Measurements from ENCODE around the gene GNPTG.

Gene GNPTG

DNA sequence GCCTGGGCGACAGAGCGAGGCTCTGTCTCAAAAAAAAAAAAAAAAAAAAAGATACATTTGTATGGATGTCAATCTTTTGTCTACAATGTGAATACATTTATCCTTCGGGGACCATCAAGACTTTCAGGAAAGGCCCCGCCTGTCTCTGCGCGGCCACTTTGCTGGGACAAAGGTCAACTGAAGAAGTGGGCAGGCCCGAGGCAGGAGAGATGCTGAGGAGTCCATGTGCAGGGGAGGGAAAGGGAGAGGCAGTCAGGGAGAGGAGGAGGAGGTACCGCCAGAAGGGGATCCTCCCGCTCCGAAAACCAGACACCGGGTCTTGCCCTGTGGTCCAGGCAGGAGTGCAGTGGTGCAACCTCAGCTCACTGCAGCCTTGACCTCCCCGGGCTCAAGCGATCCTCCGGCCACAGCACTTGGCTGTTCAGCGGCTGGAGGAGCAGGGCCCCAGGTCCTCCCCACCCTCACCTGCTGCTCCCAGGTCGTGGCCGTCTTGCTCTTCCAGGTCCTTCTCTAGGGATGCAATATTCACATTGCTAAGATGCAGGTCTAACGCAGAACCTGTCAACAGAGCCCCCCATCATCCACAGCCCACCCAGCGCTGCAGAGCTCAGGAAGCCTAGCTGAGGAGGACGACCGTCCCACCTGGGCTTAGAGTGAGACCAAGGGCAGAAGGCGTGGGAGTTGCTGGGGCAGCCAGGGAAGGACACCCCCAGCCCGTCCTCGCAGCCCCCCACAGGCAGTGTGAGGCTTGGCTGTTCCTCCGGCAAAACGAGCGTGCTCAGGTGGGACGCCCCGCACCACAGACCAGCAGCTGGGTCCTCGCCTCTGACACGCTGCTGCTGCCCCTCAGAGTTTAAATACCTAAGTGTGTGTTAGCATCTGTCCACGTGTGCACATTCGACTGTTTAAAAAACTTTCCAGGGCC lies 19.6 kb downstream of the GNPTG start:
- no peak for DNase-seq (ENCODE audit: low spot score)

DNA sequence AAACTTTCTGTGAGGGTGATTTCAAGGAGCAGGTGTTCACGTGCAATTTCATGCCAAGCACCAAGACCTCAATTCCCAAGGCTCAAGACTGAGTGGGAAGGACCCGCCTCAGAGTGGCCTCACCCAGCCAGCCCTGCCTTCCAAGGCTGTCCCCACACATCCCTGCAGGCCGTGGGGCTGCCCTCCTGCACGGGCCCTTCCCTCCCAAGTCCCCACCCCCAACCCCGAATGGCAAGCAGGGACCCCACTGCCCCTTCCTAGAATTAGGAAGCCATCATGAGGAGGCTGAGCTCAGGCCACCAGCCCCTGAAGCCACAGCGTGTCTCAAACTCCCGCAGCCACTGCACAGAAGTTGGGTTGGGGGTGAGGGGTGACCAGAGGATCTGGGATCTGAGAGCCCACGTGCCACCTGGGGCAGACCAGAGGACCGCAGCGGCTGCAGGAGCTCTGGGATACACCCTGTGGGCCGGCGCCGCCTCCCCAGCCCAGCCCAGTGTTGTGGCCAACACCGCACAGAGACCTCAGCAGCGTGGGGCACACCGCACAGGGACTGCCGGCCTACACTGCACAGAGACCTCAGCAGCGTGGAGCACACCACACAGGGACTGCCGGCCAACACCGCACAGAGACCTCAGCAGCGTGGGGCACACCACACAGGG lies 20.7 kb downstream of the GNPTG start:
- no peak for DNase-seq (ENCODE audit: low spot score)

DNA sequence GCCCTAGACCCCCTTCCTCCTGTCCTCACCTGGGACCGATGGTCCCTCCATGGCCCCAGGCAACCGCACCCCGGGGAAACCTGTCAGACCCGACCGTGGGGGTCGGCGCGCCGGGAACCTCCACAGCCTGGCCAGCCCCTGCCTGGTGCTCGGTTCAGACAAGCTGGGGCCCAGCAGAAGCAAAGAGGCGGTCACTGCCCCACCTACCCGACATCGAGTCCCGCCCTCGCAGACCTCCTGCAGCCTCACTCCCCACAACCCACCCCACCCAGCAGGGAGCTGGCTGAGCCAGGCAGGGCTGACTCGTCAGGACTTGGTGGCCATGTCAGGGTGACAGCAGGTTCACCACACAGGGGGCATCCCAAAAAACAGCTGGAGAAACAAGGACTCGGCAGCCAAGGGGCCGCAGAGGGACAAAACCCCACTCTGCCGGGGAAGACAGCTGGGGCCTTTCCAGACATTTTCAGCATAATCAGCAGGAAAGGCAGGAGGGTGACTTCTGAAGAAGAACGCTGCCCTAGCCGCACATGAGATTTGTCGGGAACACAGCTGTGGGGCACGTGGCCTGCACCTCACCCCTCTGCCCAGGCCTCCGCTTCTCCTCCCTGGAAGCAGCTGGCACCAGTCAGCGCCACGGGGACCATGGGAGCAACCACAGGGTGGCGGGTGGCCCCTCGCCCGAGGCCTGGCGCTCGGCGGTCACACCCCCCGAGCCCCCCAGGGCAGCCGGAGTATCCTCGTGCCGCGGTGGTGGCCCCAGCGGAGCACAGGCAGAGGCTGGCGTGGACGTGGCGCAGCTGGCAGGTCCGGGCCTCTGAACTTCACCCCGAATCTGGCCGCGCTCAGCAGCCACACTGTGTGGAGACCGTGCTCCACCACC lies 22.9 kb downstream of the GNPTG start:
- DNase-seq (ENCODE audit: low spot score) = no peak

DNA sequence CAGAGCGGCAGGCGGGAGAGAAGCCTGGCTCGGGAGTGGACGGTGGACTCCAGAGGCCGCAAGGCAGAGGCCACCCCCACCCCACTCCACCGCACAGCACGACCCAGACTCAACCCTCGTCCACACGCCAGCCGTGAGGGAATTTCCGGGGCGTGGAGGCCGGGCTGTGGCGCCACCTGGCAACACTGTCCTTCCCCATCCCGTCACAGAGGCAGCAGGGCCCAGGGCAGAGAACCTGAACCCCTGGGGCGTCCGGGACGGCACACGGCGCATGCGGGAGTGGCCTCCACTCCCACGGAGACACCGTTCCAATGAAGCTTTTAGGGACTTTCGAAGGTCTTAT lies 23.5 kb downstream of the GNPTG start:
- no peak for DNase-seq (ENCODE audit: low spot score)

DNA sequence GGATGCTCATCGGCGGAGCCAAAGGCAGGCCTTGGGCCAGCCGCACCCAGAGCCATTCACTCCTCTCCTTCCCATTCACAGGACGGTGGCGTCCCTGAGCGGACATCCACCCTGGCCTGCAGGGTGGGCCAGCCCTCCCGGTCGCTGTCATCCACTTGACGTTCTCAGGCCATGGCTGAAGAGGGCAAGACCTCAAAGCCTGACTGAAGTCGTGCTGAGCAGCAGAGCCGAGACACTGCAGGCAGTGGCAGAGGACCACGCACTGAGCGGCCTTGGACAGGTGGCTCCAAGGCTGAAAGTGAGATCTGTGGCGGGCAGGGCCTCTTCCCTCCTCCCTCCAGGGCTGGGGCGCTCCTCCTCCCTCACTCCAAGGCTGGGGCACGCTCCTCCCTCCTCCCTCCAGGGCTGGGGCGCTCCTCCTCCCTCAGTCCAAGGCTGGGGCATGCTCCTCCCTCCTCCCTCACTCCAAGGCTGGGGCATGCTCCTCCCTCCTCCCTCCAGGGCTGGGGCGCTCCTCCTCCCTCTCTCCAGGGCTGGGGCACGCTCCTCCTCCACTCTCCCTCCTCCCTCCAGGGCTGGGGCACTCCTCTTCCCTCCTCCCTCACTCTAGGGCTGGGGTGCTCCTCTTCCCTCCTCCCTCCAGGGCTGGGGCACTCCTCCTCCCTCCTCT lies 24.1 kb downstream of the GNPTG start:
- DNase-seq (ENCODE audit: low spot score) = no peak

DNA sequence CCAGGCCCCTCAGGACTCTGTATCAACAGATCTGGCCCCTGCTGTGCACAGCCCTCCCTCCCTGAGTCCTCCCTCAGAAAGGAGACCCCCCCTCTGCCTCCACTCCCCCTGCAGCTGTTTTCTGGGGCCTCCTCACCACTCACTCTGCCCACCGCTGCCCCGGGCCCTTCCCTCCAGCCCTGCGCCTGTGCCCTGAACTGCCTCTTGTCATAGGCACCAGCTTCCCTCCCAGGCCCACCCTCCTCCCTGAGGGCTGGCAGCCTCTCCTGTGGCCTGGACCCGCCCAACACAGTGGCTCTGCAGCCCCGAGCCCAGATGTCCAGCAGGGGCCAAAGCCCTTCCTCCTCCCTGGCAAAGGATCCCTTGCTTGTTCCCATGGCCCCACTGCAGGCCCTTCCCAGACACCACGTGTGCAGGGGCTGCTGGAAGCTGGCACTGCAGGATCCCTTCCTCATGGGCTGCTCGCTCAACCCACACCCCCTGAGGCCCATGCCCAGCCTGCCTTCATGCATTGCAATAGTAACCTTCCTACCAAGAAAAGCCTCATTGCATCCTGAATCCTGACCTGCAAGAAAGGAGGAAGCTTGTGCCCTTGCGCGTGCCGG lies 25.8 kb downstream of the GNPTG start:
- no peak for DNase-seq (ENCODE audit: low spot score)

DNA sequence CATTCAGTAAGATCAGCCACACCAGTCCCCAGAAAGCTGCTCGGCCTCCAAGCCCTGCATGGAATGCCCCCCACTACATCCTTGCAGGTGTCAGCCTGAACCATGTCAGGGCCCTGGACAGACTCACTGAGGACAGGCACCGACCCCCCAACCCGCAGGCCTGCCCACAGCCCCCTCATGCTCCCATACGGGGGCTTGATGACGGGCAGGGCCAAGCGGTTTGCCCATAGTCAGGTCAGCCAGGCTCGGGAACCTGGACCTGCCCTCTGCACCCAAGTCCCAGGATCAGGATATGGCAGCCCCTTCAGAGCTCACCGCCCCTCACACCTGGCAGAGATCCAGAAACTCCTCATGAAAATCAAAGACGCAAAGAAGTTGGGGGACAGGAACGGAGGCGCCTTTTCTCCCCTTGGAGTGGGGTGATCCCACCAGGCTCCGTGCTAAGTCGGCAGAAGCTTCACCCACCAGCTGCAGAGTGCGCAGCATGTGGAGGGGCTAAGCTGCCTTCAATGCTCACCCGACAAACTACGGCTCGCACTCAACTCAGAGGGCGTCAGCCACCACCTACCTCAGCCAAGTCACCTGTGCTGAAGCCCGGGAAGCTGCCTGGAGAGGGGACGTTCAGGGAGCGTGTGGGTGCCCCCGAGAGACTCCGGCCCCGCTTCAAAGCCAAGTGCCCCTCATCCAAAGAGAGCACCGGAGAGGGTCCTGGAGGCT lies 26.5 kb downstream of the GNPTG start:
- DNase-seq (ENCODE audit: low spot score) = no peak

DNA sequence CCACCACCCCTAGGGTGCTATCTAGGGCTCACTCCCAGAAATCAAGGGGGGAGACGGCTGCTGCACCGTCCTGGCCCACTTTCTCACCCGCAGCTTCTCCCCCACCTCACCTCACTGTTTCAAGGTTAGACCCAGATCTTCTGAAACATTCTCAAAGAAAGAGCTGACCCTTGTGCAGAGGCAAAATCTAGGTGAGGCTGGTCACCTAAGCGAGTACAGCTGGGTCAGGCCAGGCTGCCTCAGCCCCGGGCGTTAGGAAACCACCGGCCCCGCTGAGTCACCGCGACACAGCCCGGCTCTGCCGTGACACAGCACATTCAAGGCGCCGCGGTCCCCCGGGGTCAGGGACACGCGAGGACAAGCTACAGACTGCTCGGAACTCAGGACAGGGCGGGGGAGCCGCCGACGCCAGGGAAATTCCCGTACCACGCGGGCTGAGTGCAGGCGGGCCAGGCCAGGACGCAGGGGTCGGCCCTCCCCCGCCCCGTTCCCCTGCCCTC lies 27.1 kb downstream of the GNPTG start:
- DNase-seq (ENCODE audit: low spot score) = peak; percentile 79

DNA sequence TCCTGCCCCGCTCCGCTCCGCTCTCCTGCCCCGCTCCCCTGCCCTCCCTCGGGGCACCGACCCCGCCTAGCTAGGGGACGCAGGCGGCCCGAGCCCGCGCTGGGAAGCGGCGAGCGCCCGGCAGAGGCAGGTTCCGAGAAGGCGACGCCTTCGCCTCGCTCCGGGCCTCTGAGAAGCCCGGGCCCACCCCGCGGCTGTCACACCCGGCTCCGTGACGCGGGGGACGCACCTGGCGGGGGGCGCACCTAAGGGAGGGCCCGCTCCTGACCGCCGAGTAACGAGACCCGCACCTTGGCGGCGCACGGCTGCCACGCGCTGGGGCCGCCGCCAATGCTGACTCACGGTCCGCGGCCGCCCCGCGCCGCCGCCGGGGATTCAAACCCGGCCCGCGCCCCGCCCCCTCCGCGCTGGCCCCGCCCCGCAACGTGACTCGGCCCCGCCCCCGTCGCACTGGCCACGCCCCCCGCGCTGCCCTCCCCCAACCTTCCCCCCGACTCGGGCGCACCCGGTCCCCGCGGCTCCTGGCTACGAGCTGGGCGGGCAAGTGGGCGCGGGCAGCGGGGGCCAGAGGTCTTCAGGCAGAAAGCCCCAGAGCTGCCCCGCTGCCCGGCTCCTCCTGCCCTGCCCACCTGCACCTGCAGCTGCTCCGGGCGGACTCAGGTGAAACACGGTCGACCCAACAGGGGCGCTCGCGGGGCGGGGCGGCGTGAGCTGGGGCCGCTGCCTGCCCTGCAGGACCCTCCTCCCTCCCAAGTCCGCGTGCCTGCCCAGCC lies 27.8 kb downstream of the GNPTG start:
- peak; percentile 90 for DNase-seq (ENCODE audit: low spot score)

DNA sequence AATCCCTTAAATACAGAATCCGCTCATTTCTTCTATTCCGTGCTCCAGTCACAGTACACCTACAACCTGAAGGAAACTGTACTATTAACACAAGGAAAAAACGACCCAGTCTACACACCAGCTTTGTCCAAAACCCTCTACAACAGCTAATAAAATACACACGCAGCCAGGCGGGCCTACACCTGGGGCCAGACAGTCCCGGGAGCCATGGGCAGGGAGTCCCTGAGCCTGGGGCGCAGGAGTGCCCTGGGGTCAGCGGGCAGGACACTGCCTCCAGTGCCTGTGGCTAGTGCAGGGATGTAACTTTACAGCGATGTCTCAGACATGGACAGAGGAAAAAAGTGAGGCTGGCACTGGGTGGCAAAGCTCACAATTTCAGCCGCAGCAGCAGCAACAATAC lies 28.5 kb downstream of the GNPTG start:
- no peak for DNase-seq (ENCODE audit: low spot score)

DNA sequence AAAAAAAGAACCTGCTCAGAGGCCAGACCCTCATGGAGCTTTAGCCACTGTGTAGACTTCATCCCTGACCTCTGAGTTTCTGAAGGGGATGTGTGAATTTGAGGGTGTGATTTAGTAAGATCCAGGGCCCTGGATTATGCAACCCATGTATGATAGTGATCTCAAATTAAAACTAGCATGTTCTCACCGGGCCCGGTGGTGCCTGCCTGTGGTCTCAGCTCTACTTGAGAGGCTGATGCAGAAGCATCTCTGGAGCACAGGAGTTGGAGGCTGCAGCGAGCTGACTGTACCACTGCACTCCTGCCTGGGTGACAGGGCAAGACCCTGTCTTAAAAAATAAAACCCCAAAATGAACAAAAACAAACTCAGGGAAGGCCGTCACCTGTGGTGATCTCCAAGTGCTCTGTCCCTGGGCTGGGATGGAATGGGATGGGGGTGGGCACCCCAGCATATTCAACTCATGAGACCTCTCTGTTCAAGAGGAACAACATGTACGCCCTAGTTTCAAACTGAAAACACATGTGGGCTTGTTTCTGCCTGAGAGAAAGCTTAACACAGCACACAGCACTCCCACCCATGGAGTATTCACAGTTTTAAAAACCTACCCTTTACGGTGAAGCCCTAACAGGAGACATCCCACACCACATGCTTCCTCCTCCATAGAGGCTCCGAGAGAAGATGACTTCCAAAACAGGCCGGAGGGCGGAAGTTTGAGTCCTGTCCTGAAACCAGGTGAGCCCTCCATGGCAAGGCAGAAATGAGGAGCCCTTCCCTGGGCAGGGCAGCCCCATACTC lies 30.1 kb downstream of the GNPTG start:
- DNase-seq (ENCODE audit: low spot score) = no peak

DNA sequence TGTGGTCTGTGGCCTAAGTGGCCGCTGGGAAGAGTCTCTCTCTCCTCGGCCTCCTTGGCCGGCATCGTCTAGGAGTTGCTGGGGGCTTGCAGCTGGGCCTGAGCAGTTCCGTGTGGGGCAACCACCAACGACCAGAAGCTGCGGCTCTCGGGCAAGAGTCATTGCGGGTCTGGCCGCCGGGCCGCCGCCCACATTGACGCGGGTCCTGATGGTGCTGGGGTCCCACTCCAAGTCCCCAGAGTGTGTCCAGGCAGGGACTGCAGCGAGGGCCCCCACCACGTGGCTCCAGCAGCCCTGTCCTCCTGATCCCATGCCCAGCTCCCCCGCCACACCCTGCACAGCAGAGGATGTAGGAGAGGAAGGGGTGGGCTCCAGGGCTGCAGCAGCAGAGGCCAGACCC lies 31.8 kb downstream of the GNPTG start:
- DNase-seq (ENCODE audit: low spot score) = no peak

DNA sequence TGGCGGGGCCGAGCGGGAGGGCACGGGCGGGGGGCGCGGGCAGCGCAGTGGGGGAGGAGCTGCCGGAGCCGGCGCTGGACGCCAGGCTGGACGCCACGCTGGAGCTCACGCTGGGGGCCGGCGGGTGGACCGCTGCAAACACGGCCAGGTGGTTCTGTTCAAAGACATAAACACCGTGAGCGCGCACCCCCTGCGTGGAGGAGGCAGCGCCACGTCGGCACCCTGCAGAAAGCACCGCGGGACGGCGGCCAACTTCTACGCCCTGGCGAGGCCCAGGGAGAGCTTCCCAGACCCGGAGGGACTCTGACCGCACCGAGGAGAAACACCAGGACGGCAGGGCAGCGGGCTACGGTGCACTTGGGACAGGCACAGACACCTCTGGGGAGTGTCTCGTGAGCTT lies 33.5 kb downstream of the GNPTG start:
- DNase-seq (ENCODE audit: low spot score) = no peak

DNA sequence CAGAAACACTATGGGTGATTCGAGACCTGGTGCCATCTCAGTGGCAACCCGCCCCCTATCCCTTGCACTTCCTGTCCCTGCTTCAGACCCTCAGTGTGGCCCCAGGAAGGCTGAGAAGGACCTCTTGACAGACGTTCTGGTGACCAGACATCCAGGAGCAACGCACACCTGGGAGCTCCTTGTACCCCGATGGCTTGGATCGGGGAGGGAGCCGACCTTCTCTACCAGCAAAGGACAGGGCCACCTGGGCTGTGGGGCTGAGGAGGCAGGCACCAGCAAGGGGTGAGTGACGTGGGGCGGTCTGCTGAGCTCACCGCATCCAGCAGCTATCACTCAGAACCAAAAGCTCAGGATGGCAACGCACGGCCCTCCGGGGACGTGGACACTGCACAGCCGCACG lies 35.6 kb downstream of the GNPTG start:
- no peak for DNase-seq (ENCODE audit: low spot score)

DNA sequence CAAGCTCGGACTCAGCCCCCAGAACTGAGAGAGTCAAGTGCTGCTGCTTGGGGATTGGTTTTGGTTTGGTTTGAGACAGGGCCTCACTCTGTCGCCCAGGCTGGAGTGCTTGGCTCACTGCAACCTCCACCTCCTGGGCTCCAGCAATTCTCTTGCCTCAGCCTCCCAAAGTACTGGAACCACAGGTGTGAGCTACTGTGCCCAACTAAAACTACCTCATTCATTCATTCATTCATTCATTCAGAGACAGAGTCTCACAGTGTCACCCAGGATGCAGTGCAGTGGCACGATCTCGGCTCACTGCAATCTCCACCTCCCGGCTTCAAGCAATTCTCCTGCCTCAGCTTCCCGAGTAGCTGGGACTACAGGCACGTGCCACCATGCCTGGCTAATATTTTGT lies 38.0 kb downstream of the GNPTG start:
- no peak for DNase-seq (ENCODE audit: low spot score)

DNA sequence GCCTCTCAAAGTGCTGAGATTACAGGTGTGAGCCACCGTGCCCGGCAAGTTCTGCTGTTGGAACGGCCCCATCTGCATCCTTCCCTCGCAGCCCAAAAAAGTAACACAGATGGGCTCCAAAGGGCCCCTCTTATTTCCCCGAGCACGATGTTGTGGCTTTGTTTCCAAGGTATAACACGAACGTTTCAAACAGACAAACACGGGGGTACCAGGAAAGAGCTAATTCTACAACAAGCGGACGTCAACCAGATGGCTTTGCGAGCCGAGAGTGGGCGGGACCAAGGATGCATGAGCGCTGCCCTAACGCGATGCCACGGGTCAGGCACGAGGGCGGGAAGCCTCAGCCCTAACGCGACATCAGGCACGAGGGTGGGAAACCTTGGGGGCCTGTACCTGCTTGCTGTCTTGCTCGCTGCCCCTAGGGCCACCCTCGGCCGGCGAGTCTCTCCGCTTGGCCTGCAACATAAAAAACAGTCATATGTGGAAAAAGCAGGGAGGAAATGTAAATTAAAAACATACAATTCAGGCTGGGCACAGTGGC lies 38.6 kb downstream of the GNPTG start:
- DNase-seq (ENCODE audit: low spot score) = no peak

DNA sequence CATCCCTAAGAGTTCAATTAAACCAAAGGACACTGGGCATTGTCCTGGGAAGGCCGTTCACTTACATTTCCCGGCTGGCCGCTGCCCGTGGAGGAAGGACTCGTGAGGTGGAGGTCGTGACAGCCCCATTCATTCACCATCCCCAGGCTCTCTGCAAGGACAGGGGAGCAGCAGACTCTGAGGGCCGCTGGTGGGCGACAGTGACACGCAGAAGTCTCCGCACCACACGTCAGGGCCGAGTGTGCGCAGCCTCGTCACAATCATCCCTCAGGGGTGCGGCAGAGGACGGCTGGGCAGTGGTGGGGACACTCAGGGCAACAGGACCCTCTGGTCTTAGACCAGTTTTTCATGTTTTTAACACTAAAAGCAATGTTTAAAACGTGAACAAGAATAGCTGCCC lies 41.1 kb downstream of the GNPTG start:
- no peak for DNase-seq (ENCODE audit: low spot score)

DNA sequence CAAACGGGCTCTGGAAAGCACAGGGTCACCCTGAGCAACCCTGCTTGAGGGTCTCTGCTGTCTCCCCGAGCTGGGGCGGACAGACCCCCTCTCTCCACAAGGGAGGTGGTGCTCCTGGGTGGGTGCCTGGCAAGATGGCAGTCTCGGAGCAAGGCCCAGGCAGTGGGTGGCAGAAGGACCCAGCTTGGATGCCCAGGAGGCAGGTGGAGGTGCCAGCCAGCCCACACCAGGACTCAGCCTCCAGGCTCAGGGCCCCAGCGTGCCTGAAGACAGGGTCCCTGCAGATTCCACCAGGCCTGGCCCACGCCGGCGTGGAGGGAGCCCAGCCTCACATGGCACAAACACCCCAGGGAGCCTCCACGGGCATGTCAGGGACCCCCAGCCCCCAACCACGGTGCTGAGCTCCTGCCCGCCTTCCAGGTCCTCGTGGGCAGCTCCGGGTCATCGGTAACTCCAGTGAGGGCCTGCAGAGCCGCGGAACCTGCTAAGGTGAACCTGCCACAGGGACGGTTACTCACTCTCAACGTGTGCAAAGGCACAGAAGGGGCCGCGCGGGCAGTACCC lies 42.0 kb downstream of the GNPTG start:
- DNase-seq (ENCODE audit: low spot score) = no peak

All from ecto neural progenitor cell (in vitro differentiated cells).